Karpas-422 (cell line): ENCODE data around the gene MBD6. TPM values are rescaled to one million over a fixed set of nuclear protein-coding genes. Genes with fewer than 3 reads are reported as not detected.

Experiments used
- DNase-seq: peaks from one replicate; pipeline ENCODE4 v3.0.0-alpha.2; 2015
- H2AFZ ChIP-seq: fragments of 200-600 bp; sonication (generic); 2 replicates; pipeline ENCODE4 v1.6.1; 2014; ENCODE audit warnings: antibody characterized with exemption, low read length, mixed read lengths
- H3K27ac ChIP-seq: fragments of 200-600 bp; sonication (generic); 2 replicates; pipeline ENCODE4 v1.5.1; 2014; ENCODE audit warnings: mild to moderate bottlenecking, low read length, moderate library complexity
- H3K27me3 ChIP-seq: fragments of 200-600 bp; sonication (generic); 2 replicates; pipeline ENCODE4 v1.6.1; 2014; ENCODE audit warnings: low read length, mixed read lengths
- H3K36me3 ChIP-seq: fragments of 200-600 bp; sonication (generic); 2 replicates; pipeline ENCODE4 v1.6.1; 2014; ENCODE audit warnings: low read length, mixed read lengths; ENCODE audit not compliant: insufficient read depth
- H3K4me1 ChIP-seq: fragments of 200-600 bp; sonication (generic); 2 replicates; pipeline ENCODE4 v1.6.1; 2014; ENCODE audit warnings: mild to moderate bottlenecking, low read length, mixed read lengths
- H3K4me2 ChIP-seq: fragments of 200-600 bp; sonication (generic); 2 replicates; pipeline ENCODE4 v1.6.1; 2014; ENCODE audit warnings: low read length, low read depth, mild to moderate bottlenecking; ENCODE audit not compliant: poor library complexity, severe bottlenecking
- H3K4me3 ChIP-seq: fragments of 200-600 bp; sonication (generic); 2 replicates; pipeline ENCODE4 v1.5.1; 2014; ENCODE audit warnings: mild to moderate bottlenecking, antibody characterized with exemption, low read length, mixed read lengths
- H3K79me2 ChIP-seq: fragments of 200-600 bp; sonication (generic); 2 replicates; pipeline ENCODE4 v1.6.1; 2014; ENCODE audit warnings: mild to moderate bottlenecking, low read length, mixed read lengths
- H3K9ac ChIP-seq: fragments of 200-600 bp; sonication (generic); 2 replicates; pipeline ENCODE4 v1.6.0; 2014; ENCODE audit warnings: low read length
- H3K9me2 ChIP-seq: fragments of 200-600 bp; sonication (generic), shearing (Covaris generic); replicated peaks from 2 replicates; pipeline ENCODE4 v1.6.0; 2014; ENCODE audit warnings: mild to moderate bottlenecking, low read length, moderate library complexity; ENCODE audit not compliant: insufficient read depth
- H3K9me3 ChIP-seq: fragments of 300-700, 200-600 bp; sonication (generic); 2 replicates; pipeline ENCODE4 v1.6.1; 2014; ENCODE audit warnings: low read length, mixed read lengths
- H4K20me1 ChIP-seq: fragments of 200-600 bp; sonication (generic); 2 replicates; pipeline ENCODE4 v1.6.1; 2014; ENCODE audit warnings: mild to moderate bottlenecking, antibody characterized with exemption, low read length, low read depth; ENCODE audit not compliant: insufficient read depth
- total RNA-seq: library from RNA; depleted of rRNA; stranded (reverse); fragments of >200 nt; shearing (Covaris generic); gene quantifications from 2 replicates; pipeline ENCODE4 v1.2.3, GENCODE V29; 2014; ENCODE audit warnings: low replicate concordance

Gene MBD6
- total RNA-seq, 1 experiment from 2014 or later: 23.5 TPM

DNA sequence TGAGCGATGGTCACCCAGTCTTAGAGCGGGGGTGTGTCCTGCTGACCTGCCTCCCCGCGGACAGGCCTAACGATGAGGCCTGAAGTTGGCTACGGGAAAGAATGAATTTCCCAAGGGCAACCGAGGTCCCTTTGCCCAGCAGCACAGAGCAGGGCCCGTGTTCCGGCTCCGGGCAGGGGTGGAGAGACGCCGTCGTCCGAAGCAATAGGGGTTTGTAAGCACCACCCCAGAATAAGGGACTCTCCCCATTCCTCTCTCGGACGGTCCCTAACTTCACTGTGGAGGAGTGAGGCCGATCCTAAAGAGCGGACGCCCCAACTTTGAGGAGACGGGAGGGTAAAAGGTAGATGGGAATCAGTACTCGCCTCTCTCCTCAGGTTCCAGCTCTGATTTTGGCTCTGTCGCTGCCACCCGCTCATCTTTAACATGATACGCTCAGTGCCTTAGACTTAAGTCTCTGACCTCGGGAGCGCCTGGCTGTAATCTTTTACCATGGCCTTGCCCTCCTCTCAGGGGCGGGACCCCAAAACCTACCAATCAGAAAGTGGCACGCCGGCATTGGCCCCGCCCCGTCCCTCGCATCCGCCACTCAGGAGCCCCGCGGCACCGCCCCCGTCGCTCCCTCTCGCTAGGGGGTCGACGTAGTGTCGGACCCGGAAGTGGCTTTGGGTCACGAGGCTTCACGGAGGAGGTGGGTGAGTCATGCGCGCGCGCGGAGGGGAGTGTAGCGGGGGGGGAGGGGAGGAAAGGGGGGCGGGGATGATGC is 2.4 kb upstream of the MBD6 start, which contains the start of gene DDIT3:
DDIT3 (minus strand) TSS at position 462 of the 766 bp plus-strand sequence. CDS start 3,108 bp downstream, outside the sequence.
- Histone ChIP-seq H3K79me2 (peaks cover 53% of the 10 kb centered on the region), H3K9me3 (no peaks in the 10 kb centered on the region), H3K36me3 (peaks cover 28% of the 10 kb centered on the region), H3K27ac (peak within 1 kb of the TSS; percentile 91), H3K9me2 (no peaks in the 10 kb centered on the region), H3K4me2 (peak within 1 kb of the TSS; percentile 80), H3K27me3 (no peaks in the 10 kb centered on the region), H4K20me1 (peaks cover 39% of the 10 kb centered on the region; the same call in 1 of the 2 replicates), H3K4me1 (peaks cover 50% of the 10 kb centered on the region), H2AFZ (no peak within 1 kb of the TSS), H3K9ac (peak within 1 kb of the TSS; percentile 89), H3K4me3 (peak within 1 kb of the TSS; percentile 92)
- DNase-seq: peak; percentile 100

DNA sequence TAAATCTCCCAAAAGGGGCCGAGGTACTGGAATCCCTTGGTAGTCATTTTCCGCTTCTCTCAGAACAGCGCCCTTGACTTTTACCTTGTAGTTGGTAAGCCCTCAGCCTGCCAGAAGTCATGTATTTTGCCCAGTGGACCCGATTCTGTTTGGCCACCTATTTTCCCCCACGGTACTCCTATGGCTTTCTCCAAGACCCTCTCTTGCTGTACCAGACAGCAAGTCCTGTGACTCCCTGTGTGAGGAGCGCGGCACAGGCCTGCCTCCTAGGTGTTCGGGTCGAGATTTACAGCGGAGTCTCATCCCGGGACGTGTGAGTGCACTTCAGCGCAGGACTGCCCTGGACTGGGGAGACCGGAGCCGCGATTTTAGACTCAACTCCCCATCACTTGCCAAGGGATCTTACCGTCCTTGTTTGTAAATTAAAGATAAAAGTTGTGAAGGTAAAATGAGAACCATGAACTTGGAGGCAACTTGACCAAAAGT is 1.1 kb upstream of the MBD6 start:
- Histone ChIP-seq H3K27ac (peak overlapping the region; percentile 91), H3K4me3 (peak overlapping the region; percentile 92), H3K9ac (peak overlapping the region; percentile 89), H3K27me3 (no peaks in the 10 kb centered on the region), H3K79me2 (peaks cover 53% of the 10 kb centered on the region), H3K4me2 (peak overlapping the region; percentile 80), H3K36me3 (peaks cover 17% of the 10 kb centered on the region), H3K4me1 (peaks cover 53% of the 10 kb centered on the region), H4K20me1 (peaks cover 38% of the 10 kb centered on the region; the same call in 1 of the 2 replicates), H3K9me2 (no peaks in the 10 kb centered on the region), H2AFZ (0 out of 2 replicates have a peak overlapping the region, but pooled peaks have one; percentile 72), H3K9me3 (no peaks in the 10 kb centered on the region)
- no peak for DNase-seq

DNA sequence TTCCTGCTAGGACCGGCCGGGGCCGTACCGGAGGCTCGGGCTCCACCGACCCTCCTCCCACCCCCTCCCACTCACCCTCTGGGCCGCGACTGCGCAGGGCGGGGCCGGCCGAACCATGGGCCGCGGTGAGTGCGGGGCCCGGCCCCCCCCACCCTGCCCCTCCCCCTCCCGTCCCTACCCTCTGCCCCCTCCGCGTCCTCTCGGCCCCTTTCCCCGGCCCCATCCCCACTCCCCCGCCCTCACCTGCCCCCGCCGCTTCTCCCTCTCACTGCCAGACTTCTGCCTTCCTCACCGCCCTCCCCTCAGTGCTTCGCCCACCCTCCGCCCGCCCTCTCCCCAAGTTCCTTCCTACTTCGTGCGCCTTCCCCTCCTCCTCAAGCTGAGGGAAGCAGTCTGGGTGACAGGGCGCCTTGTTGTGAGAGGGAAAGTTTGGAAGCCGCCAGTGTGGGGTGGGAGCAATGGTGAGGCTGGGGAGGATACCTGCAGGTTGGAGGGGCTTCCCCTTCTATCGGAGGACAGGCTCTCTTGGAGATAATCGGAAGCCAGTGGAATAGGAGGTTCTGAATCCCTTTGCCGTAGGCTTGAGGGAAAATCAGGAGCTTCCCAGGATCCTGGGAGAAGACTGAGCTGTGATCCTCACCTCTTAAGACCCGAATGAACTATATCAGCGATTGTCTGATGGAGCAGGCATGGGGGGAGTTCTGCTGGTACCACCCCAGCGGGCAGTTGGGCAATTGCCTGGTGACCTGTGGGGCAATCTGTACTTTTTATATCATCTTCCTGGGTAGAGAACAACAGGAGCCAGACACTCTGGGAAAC is 472 bp downstream of the MBD6 start:
- no peaks in the 10 kb centered on the region for H3K9me2 ChIP-seq
- no peaks in the 10 kb centered on the region for H3K9me3 ChIP-seq
- H3K27me3 ChIP-seq: no peaks in the 10 kb centered on the region
- no peak overlapping the region for H2AFZ ChIP-seq
- H3K4me2 ChIP-seq: peak overlapping the region; percentile 92
- H4K20me1 ChIP-seq: peaks cover 30% of the 10 kb centered on the region; the same call in 1 of the 2 replicates
- H3K27ac ChIP-seq: peak overlapping the region; percentile 91
- DNase-seq: peak; percentile 83
- H3K4me3 ChIP-seq: peak overlapping the region; percentile 92
- H3K79me2 ChIP-seq: peaks cover 51% of the 10 kb centered on the region
- H3K36me3 ChIP-seq: peaks cover 12% of the 10 kb centered on the region
- peaks cover 52% of the 10 kb centered on the region for H3K4me1 ChIP-seq
- peak overlapping the region; percentile 89 for H3K9ac ChIP-seq

DNA sequence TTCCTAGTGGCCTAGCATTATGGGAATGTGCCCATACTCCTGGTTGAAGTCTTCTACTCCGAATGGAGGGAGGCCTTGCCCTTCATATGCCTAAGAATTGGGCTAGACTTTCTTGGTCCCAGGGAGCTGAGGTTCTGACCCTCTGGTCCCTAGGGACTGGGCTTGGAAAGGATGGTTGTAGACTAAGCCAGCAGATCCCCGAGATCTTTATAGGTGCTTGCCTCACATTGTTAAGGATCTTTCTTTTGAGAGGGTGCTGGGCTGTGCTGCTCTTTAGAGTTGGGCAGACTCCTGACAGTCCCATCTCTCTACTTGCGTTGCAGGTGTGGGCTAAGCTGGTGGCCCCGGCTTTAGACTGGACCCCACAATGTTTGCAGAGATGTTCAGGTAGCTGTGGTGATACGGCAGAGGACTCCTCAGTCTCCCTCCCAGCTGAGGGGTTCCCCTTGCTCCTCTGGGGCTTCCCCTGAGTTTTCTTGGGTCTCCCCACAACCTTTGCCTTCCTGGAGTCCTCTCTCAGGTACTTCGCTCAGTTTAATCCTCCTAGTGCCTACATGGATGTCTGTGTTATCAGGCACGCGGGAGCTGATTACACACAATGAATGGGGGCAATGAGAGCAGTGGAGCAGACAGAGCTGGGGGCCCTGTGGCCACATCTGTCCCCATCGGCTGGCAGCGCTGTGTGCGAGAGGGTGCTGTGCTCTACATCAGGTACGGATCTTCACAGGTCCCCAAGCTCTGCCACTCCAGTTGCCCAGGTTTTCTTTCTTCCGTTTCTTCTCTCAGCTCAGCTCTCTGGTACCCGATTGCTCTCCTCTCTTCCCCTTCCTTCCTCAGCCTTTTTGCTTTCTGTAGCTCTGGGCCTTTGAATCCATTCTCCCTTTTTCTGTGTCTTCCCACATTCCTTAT is 1.3 kb downstream of the MBD6 start:
- H3K4me3 ChIP-seq: peak overlapping the region; percentile 92
- no peak overlapping the region for H2AFZ ChIP-seq
- peaks cover 43% of the 10 kb centered on the region for H3K79me2 ChIP-seq
- peak overlapping the region; percentile 91 for H3K27ac ChIP-seq
- H3K9me2 ChIP-seq: no peaks in the 10 kb centered on the region
- peak; percentile 56 for DNase-seq
- peaks cover 43% of the 10 kb centered on the region for H3K4me1 ChIP-seq
- peaks cover 9% of the 10 kb centered on the region for H3K36me3 ChIP-seq
- peak overlapping the region; percentile 89 for H3K9ac ChIP-seq
- no peaks in the 10 kb centered on the region for H3K27me3 ChIP-seq
- no peaks in the 10 kb centered on the region for H3K9me3 ChIP-seq
- H4K20me1 ChIP-seq: peaks cover 23% of the 10 kb centered on the region; the same call in 1 of the 2 replicates
- H3K4me2 ChIP-seq: peak overlapping the region; percentile 92

DNA sequence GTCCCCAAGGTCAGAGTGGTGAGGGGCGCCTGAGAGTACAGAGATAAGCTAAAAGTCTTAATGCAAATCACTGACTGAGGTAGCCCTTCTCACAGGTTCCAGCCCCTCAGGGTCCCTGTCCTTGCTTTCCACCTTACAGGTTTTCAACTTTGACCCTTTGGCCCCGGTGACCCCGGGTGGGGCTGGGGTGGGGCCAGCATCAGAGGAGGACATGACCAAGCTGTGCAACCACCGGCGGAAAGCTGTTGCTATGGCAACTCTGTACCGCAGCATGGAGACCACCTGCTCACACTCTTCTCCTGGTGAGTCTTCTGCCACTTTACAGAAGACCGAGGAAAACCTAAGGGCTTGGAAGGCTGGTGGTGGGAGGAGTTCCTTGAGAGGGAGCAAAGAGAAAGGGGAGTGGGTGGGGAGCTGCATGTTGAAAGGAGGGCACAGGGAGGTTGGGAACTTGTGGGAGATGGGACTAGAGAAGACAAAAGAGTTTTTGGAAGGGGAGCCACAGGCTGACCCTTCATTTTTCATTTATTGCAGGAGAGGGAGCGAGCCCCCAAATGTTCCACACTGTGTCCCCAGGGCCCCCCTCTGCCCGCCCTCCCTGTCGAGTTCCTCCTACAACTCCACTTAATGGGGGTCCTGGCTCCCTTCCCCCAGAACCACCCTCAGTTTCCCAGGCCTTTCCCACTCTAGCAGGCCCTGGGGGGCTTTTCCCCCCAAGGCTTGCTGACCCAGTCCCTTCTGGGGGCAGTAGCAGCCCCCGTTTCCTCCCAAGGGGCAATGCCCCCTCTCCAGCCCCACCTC is 2.4 kb downstream of the MBD6 start:
- H3K9ac ChIP-seq: peak overlapping the region; percentile 89; the same call in 1 of the 2 replicates
- no peaks in the 10 kb centered on the region for H3K9me3 ChIP-seq
- H3K4me2 ChIP-seq: no peak overlapping the region
- H3K27ac ChIP-seq: no peak overlapping the region
- peaks cover 14% of the 10 kb centered on the region for H3K36me3 ChIP-seq
- no peak overlapping the region for H2AFZ ChIP-seq
- H4K20me1 ChIP-seq: peaks cover 12% of the 10 kb centered on the region; the same call in 1 of the 2 replicates
- H3K9me2 ChIP-seq: no peaks in the 10 kb centered on the region
- no peak for DNase-seq
- peaks cover 32% of the 10 kb centered on the region for H3K79me2 ChIP-seq
- no peaks in the 10 kb centered on the region for H3K27me3 ChIP-seq
- H3K4me1 ChIP-seq: peaks cover 39% of the 10 kb centered on the region
- no peak overlapping the region for H3K4me3 ChIP-seq

DNA sequence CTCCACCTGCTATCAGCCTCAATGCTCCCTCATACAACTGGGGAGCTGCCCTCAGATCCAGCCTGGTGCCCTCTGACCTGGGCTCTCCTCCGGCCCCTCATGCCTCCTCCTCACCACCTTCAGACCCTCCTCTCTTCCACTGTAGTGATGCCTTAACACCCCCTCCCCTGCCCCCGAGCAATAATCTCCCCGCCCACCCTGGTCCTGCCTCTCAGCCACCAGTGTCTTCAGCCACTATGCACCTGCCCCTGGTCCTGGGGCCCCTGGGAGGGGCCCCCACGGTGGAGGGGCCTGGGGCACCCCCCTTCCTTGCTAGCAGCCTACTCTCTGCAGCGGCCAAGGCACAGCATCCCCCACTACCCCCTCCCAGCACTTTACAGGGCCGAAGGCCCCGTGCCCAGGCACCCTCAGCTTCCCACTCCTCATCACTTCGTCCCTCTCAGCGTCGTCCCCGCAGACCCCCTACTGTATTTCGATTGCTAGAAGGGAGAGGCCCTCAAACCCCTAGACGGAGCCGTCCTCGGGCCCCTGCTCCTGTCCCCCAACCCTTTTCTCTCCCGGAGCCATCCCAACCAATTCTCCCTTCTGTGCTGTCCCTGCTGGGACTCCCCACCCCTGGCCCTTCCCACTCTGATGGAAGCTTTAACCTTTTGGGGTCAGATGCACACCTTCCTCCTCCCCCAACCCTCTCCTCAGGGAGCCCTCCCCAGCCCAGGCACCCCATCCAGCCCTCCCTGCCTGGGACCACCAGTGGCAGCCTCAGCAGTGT is 3.2 kb downstream of the MBD6 start:
- Histone ChIP-seq H4K20me1 (0 out of 2 replicates have a peak, but pooled peaks cover 11% of the 10 kb centered on the region), H3K4me3 (no peak overlapping the region), H3K9me2 (no peaks in the 10 kb centered on the region), H3K36me3 (peaks cover 22% of the 10 kb centered on the region), H3K4me2 (no peak overlapping the region), H3K27me3 (no peaks in the 10 kb centered on the region), H3K4me1 (peaks cover 38% of the 10 kb centered on the region), H3K79me2 (peaks cover 29% of the 10 kb centered on the region), H3K27ac (no peak overlapping the region), H3K9ac (no peak overlapping the region), H3K9me3 (no peaks in the 10 kb centered on the region), H2AFZ (no peak overlapping the region)
- DNase-seq: no peak
